Measurements from ENCODE around the gene HTR4. TPM values are rescaled to one million over a fixed set of nuclear protein-coding genes. Genes with fewer than 3 reads are reported as not detected.

The HTR4 gene
- total RNA-seq, 4 donors from 2014 or later, result 0.25 to 1.2 (median 1.0) TPM; not detected in 1

GRCh38 chr5:148696187-148697036, 42.1 kb upstream of the HTR4 start:
- 76 to 87% methylated on average over 3 of the region's 3 CpGs for WGBS, 2 donors
- intact Hi-C loops (cut with DNase I; ENCODE audit: low total_unique reads), result no loop called here
- no peak for DNase-seq (ENCODE audit: low spot score in 2 of 2)
- TF ChIP-seq POLR2A (IDR thresholded peaks at IDR 0.05), result no peak
- TF ChIP-seq CTCF (IDR thresholded peaks at IDR 0.05), result no peak
- no peak overlapping the region for H3K4me3 ChIP-seq (ENCODE audit: low read depth, poor library complexity, severe bottlenecking)

- WGBS, 2 donors, result 81 to 87% methylated on average over 1 of the region's 1 CpG
- no peak overlapping the region for H3K4me3 ChIP-seq (ENCODE audit: low read depth, poor library complexity, severe bottlenecking)
- intact Hi-C loops (cut with DNase I; ENCODE audit: low total_unique reads), result no loop called here
- DNase-seq (ENCODE audit: low spot score in 2 of 2), result no peak
- TF ChIP-seq CTCF (IDR thresholded peaks at IDR 0.05) (no peak), POLR2A (IDR thresholded peaks at IDR 0.05) (no peak)
Measured at GRCh38 chr5:148690945-148691344, 36.6 kb upstream of the HTR4 start.

- TF ChIP-seq POLR2A (IDR thresholded peaks at IDR 0.05) (no peak), CTCF (IDR thresholded peaks at IDR 0.05) (no peak)
- intact Hi-C loops (cut with DNase I; ENCODE audit: low total_unique reads), result no loop called here
- H3K4me3 ChIP-seq (ENCODE audit: low read depth, poor library complexity, severe bottlenecking), result no peak overlapping the region
- no peak for DNase-seq (ENCODE audit: low spot score in 2 of 2)
Measured at GRCh38 chr5:148688787-148689186, 34.5 kb upstream of the HTR4 start.

- intact Hi-C loops (cut with DNase I; ENCODE audit: low total_unique reads), result no loop called here
- H3K4me3 ChIP-seq (ENCODE audit: low read depth, poor library complexity, severe bottlenecking), result no peak overlapping the region
- 82 to 83% methylated on average over 2 of the region's 2 CpGs for WGBS, 2 donors
- TF ChIP-seq CTCF (IDR thresholded peaks at IDR 0.05) (no peak), POLR2A (IDR thresholded peaks at IDR 0.05) (no peak)
- no peak for DNase-seq (ENCODE audit: low spot score in 2 of 2)
Measured at GRCh38 chr5:148687871-148688270, 33.5 kb upstream of the HTR4 start.

GRCh38 chr5:148687427-148687826, 33.1 kb upstream of the HTR4 start:
- no peak for DNase-seq (ENCODE audit: low spot score in 2 of 2)
- intact Hi-C loops (cut with DNase I; ENCODE audit: low total_unique reads), result no loop called here
- H3K4me3 ChIP-seq (ENCODE audit: low read depth, poor library complexity, severe bottlenecking), result no peak overlapping the region
- TF ChIP-seq POLR2A (IDR thresholded peaks at IDR 0.05), result no peak
- TF ChIP-seq CTCF (IDR thresholded peaks at IDR 0.05), result no peak
- WGBS, 2 donors, result 51 to 66% methylated on average over 3 of the region's 3 CpGs

GRCh38 chr5:148686660-148687059, 32.3 kb upstream of the HTR4 start:
- DNase-seq (ENCODE audit: low spot score in 2 of 2), result no peak
- no peak for TF ChIP-seq POLR2A (IDR thresholded peaks at IDR 0.05)
- intact Hi-C loops (cut with DNase I; ENCODE audit: low total_unique reads), result no loop called here
- no peak overlapping the region for H3K4me3 ChIP-seq (ENCODE audit: low read depth, poor library complexity, severe bottlenecking)

Data from lower leg skin (tissue), 4 donors.